HG02763 (cell line): ENCODE measurements around the gene NCL.
"Not testable (repeated sequence)": the region's sequence is repeated elsewhere in the genome, so short reads cannot be mapped to it uniquely, and the experiment has no call there.

Source experiments
- ATAC-seq: cut with Tn5 transposase; IDR thresholded peaks from one replicate; pipeline ENCODE4 v1.9.1; 2021; ENCODE audit warnings: mild to moderate bottlenecking, moderate library complexity; ENCODE audit not compliant: unreplicated experiment

NCL gene

GRCh38 chr2:231408304-231408703 lies 56.0 kb downstream of the NCL start:
- not testable (repeated sequence) for ATAC-seq

- not testable (repeated sequence) for ATAC-seq
These were observed 56.6 kb downstream of the NCL start for GRCh38 chr2:231407686-231408085.

- not testable (repeated sequence) for ATAC-seq
These were observed 58.5 kb downstream of the NCL start for GRCh38 chr2:231405601-231406367.

GRCh38 chr2:231404183-231404578 lies 60.1 kb downstream of the NCL start:
- not testable (repeated sequence) for ATAC-seq
